GM18520 (cell line): ENCODE data around the gene CCDC127.
"Not testable (repeated sequence)": the region's sequence is repeated elsewhere in the genome, so short reads cannot be mapped to it uniquely, and the experiment has no call there.

Source experiments
- ATAC-seq: cut with Tn5 transposase; IDR thresholded peaks from one replicate; pipeline ENCODE4 v1.9.1; 2021; ENCODE audit not compliant: unreplicated experiment

Gene CCDC127

GRCh38 chr5:235527-235926 is 17.6 kb upstream of the CCDC127 start:
- ATAC-seq = not testable (repeated sequence)

DNA sequence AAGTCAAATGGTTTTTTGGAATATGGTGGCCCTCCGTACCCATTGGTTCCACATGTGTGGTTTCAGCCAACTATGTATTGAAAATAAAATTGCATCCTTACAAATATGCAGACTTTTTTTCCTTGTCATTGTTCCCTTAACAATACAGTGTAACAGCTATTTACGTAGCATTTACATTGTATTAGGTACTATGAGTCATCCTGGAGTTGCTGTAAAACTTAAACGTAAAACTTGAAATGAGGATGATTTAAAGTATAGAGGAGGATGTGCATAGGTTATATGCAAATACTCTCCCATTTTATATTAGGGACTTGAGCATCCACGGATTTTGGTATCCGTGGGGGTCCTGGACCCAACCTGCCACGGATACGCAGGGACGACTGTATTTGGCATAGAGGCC is 16.5 kb upstream of the CCDC127 start:
- no peak for ATAC-seq

GRCh38 chr5:233426-233825 is 15.5 kb upstream of the CCDC127 start:
- ATAC-seq = not testable (repeated sequence)

- ATAC-seq = no peak
Measured at GRCh38 chr5:231661-232060, 13.7 kb upstream of the CCDC127 start.

GRCh38 chr5:230711-231110 is 12.8 kb upstream of the CCDC127 start:
- ATAC-seq = no peak

DNA sequence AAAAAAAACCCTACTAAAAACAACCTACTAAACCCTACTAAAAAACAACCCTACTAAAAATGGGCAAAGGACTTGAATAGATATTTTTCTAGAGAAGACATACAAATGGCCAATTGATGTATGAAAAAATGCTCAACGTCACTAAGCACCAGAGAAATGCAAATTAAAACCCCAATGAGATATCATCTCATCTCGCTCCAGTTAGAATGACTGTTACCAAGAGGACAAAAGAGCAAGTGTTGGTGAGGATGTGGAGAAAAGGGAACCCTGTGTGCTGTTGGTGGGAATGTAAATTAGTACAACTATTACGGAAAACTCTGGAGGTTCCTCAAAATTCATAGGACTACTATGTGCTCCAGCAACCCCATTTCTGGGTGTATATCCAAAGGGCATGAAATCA is 10.9 kb upstream of the CCDC127 start:
- no peak for ATAC-seq

- not testable (repeated sequence) for ATAC-seq
Measured at GRCh38 chr5:227375-227774, 9.4 kb upstream of the CCDC127 start.

- ATAC-seq = no peak
Measured at GRCh38 chr5:225334-225733, 7.4 kb upstream of the CCDC127 start.

- ATAC-seq = no peak
Measured at GRCh38 chr5:223791-224190, 5.8 kb upstream of the CCDC127 start.

GRCh38 chr5:222951-223715 is 5.2 kb upstream of the CCDC127 start:
- ATAC-seq = not testable (repeated sequence)

- ATAC-seq = no peak
Measured at GRCh38 chr5:219991-220390, 2.0 kb upstream of the CCDC127 start.

GRCh38 chr5:219460-219863 is 1.5 kb upstream of the CCDC127 start:
- ATAC-seq = no peak

- peak; percentile 9 for ATAC-seq
Measured at GRCh38 chr5:218457-219291, 721 bp upstream of the CCDC127 start.

DNA sequence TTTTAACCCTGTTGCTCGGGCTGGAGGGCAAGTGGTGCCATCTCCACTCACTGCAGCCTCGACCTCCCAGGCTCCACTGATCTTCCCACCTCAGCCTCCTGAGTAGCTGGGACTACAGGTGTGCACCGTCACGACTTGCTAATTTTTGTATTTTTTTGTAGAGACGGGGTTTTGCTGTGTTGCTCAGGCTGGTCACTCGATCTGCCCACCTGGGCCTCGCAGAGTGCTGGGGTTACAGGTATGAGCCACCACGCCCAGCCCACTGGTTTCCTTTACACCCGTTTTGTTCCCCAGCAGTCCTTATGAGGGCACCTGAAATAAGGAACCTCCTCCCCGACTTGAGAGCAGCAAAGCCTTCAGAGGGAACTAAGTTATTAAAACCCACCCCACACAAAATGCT is 1.9 kb downstream of the CCDC127 start:
- not testable (repeated sequence) for ATAC-seq

GRCh38 chr5:215256-215655 is 2.7 kb downstream of the CCDC127 start:
- ATAC-seq = not testable (repeated sequence)

DNA sequence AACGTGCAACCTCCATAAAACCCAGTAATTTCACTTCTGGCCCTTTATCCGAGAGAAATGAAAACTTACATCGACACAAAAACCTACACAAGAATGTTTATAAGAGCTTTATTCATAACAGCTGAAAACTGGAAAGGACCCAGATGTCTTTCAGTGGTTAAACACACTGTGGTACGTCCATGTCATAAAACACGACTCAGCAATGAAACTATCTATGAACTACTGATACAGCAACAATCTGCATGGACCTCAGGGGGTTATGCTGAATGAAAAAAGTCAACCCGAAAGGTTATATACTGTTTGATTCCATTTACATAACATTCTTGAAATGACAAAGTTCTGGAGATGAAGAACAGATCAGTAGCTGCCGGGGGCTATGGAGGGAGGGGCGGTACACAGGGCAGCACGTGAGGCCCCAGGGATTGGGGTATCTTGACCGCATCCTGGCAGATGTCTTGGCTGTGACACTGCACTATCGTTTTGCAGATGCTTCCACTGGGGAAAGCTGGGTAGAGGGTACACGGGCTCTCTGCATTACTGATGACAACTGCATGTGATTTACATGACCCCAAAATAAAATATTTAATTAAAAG is 4.1 kb downstream of the CCDC127 start:
- ATAC-seq = no peak

DNA sequence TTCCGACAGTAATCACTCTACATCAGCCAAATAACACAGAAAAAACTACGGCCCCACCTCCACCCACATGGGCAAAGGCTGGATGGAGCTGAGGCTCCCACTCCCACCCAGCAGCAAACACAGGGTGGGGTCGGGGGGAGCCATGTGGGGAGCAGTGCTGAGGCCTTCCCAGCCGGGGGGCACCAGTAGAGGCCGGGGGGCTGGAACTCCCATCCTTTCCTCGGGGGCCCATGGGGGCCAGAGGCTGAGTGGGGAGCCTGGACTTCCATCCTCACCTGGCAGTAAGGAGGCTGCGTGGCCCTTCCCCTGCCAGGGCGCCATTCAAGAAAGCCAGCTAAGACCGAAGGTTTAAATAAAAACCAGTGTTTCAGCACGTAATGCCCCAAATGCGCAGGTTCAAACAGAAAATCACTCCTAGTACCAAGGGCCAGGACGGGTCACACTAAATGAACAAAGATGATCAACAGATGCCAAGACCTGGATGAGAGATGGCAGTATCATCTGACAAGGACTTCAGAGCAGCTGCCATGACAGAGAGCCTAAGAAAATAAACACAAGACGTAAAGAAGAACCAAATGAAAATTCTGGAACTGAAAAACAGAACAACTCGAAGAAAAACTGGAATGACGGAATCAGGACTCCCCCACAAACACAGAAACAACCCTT is 9.4 kb downstream of the CCDC127 start:
- ATAC-seq = no peak

GRCh38 chr5:207599-207998 is 10.4 kb downstream of the CCDC127 start:
- no peak for ATAC-seq

DNA sequence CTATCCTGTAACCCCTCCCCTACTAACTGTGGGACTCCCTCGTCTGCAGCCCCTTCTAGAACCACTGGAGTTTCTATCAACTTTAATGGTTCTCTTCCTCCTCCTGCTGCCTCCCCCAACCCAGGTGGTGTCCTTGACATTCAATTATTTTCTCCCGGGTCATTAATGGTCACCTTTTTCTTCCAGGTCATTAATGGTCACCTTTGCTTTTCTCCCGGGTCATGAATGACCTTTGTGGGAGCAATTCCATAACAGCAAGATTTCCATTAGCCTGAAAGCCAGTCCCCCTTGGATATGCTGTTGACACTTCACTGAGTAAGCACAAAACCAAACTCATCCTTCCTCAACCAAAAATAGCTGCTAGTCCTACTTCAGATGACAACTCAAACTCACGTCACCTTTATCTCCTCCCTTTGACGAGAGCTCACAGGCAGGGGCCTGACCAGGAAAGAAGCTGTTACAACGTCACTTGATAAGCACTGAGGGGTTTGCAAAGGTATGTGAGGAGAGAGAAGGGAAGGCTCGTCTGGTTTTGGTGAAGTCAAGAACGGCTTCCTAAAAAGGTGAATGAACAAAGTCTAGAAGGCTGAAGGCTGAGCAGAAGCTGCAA is 10.9 kb downstream of the CCDC127 start:
- no peak for ATAC-seq

- no peak for ATAC-seq
Measured at GRCh38 chr5:206406-206805, 11.5 kb downstream of the CCDC127 start.
